Keratinocyte (primary cell): ENCODE measurements around the gene AK2. TPM values are rescaled to one million over a fixed set of nuclear protein-coding genes. Genes with fewer than 3 reads are reported as not detected.

Experiments
- DNase-seq: peaks from one replicate; pipeline ENCODE4 v3.0.0-alpha.2; 2011; ENCODE audit warnings: low read depth, missing footprints, low spot score
- FAIRE-seq: peaks from 2 replicates; lab custom pipeline; 2011; peaks lifted over from hg19 to GRCh38; lab: Jason Lieb, UNC
- H2AFZ ChIP-seq: 2 replicates; pipeline ENCODE4 v1.6.0; 2012; ENCODE audit warnings: low read length, control low read depth, inconsistent platforms; ENCODE audit not compliant: control insufficient read depth
- H3K27ac ChIP-seq: 2 replicates; pipeline ENCODE4 v1.5.1; 2011; ENCODE audit warnings: low read length; ENCODE audit not compliant: control insufficient read depth, insufficient read depth
- H3K27me3 ChIP-seq: 3 replicates; pipeline ENCODE4 v1.6.0; 2011; ENCODE audit warnings: low read length; ENCODE audit not compliant: control insufficient read depth, insufficient read depth; ENCODE audit errors: extremely low read depth
- H3K36me3 ChIP-seq, 2 experiments: 2 replicates in 1 of 2; 3 replicates in 1 of 2; pipeline ENCODE4 v1.5.1; 2011; ENCODE audit warnings: low read length in 2 of 2, mild to moderate bottlenecking in 1 of 2; ENCODE audit not compliant: control insufficient read depth in 2 of 2, insufficient read depth in 2 of 2; ENCODE audit errors: extremely low read depth in 1 of 2
- H3K4me1 ChIP-seq: 3 replicates; pipeline ENCODE4 v1.5.1; 2011; ENCODE audit warnings: low read length; ENCODE audit not compliant: control insufficient read depth, insufficient read depth; ENCODE audit errors: extremely low read depth
- H3K4me2 ChIP-seq: 3 replicates; pipeline ENCODE4 v1.6.0; 2011; ENCODE audit warnings: low read depth, low read length; ENCODE audit not compliant: control insufficient read depth, insufficient read depth; ENCODE audit errors: extremely low read depth
- H3K4me3 ChIP-seq, 3 experiments: fragments of 200-600 bp in 1 of 3; sonication (generic) in 1 of 3; 2 replicates in 2 of 3; 3 replicates in 1 of 3; pipeline ENCODE4 v1.5.1; 2011 to 2016; ENCODE audit warnings: low read length in 3 of 3, mild to moderate bottlenecking in 3 of 3, control low read depth in 2 of 3, inconsistent platforms in 1 of 3, low read depth in 1 of 3, mixed read lengths in 1 of 3, mixed run types in 1 of 3, moderate library complexity in 1 of 3; ENCODE audit not compliant: control insufficient read depth in 2 of 3, insufficient read depth in 2 of 3; ENCODE audit errors: extremely low read depth in 1 of 3
- H3K79me2 ChIP-seq: 2 replicates; pipeline ENCODE4 v1.6.0; 2012; ENCODE audit warnings: low read length; ENCODE audit not compliant: control insufficient read depth, insufficient read depth
- H3K9ac ChIP-seq: 3 replicates; pipeline ENCODE4 v1.6.0; 2011; ENCODE audit warnings: low read length; ENCODE audit not compliant: control insufficient read depth, insufficient read depth; ENCODE audit errors: extremely low read depth
- H3K9me1 ChIP-seq: 3 replicates; pipeline ENCODE4 v1.6.0; 2011; ENCODE audit warnings: low read length; ENCODE audit not compliant: control insufficient read depth, insufficient read depth; ENCODE audit errors: extremely low read depth
- H3K9me3 ChIP-seq: 2 replicates; pipeline ENCODE4 v1.5.1; 2012; ENCODE audit warnings: low read depth, low read length; ENCODE audit not compliant: control insufficient read depth
- H4K20me1 ChIP-seq: 3 replicates; pipeline ENCODE4 v1.6.0; 2011; ENCODE audit warnings: low read length; ENCODE audit not compliant: control insufficient read depth, insufficient read depth; ENCODE audit errors: extremely low read depth
- EZH2 ChIP-seq: IDR thresholded peaks from one replicate; pipeline ENCODE4 v1.6.1; 2012; ENCODE audit warnings: inconsistent platforms, mild to moderate bottlenecking, low read length, moderate library complexity
- dilution Hi-C: fragments of 300-500 bp; cut with MboI; formaldehyde crosslinking; loops from one replicate; pipeline ENCODE4 v1.7.0; 2020; ENCODE audit warnings: low sequenced_read_pairs; ENCODE audit not compliant: extremely low pct_ligation_motif_present
- polyA plus RNA-seq, 5 experiments: library from polyadenylated mRNA; depleted of rRNA in 3 of 5; stranded (reverse) in 3 of 5; stranded (forward) in 1 of 5; unstranded in 1 of 5; fragments of >200 nt; gene quantifications; 1 replicate in 1 of 5; 2 replicates in 3 of 5; 3 replicates in 1 of 5; pipeline versions ENCODE4 v1.2.1 to v1.2.3, GENCODE V29; 2011 to 2012; ENCODE audit warnings: missing spikeins in 2 of 5, low read depth in 1 of 5, low replicate concordance in 1 of 5
- TF ChIP-seq, protein P1 (sequence below), 3 experiments: IDR thresholded peaks in 1 of 3; conservative IDR thresholded peaks in 1 of 3; optimal IDR thresholded peaks in 1 of 3; 2 replicates in 2 of 3; 3 replicates in 1 of 3; pipeline versions ENCODE3 to v1.5.1; 2011; ENCODE audit warnings: low read length in 3 of 3, mild to moderate bottlenecking in 3 of 3, moderate library complexity in 2 of 3, control low read depth in 1 of 3, inconsistent platforms in 1 of 3; ENCODE audit not compliant: insufficient read depth in 2 of 3; ENCODE audit errors: extremely low read depth in 1 of 3

Gene AK2
- polyA plus RNA-seq, 1 donor (not counting 4 experiments of a cell fraction or from before 2014, with no cell fraction given) = 258 TPM

DNA sequence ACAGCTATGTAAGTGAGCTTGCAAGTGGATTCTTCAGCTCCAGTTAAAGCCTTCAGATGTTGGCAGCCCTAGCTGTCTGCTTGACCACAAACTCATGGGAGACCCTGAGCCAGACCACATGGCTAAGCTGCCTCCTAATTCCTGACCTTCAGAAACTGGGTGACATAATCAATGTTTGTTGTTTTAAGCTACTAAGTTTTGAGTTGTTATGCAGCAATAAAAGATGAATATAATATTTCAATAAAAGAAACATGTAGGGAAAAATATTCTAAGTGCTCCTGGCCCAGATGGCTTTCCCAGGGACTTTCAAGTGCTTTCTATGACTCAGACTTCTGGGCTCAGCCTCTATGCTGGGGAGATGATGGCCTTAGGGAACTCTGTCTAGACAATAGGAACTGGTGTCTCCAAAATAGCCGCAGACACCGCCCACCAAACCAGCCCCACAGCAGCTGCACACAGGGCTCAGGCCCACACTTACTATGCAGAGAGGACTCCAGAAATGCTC, 23.9 kb upstream of the AK2 start:
- no peaks in the 10 kb centered on the region for H3K9me1 ChIP-seq
- no peaks in the 10 kb centered on the region for H3K79me2 ChIP-seq
- TF ChIP-seq, protein P1, sequence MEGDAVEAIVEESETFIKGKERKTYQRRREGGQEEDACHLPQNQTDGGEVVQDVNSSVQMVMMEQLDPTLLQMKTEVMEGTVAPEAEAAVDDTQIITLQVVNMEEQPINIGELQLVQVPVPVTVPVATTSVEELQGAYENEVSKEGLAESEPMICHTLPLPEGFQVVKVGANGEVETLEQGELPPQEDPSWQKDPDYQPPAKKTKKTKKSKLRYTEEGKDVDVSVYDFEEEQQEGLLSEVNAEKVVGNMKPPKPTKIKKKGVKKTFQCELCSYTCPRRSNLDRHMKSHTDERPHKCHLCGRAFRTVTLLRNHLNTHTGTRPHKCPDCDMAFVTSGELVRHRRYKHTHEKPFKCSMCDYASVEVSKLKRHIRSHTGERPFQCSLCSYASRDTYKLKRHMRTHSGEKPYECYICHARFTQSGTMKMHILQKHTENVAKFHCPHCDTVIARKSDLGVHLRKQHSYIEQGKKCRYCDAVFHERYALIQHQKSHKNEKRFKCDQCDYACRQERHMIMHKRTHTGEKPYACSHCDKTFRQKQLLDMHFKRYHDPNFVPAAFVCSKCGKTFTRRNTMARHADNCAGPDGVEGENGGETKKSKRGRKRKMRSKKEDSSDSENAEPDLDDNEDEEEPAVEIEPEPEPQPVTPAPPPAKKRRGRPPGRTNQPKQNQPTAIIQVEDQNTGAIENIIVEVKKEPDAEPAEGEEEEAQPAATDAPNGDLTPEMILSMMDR (optimal IDR thresholded peaks at IDR 0.05 in 1 of 3, IDR thresholded peaks at IDR 0.05 in 1 of 3, conservative IDR thresholded peaks at IDR 0.05 in 1 of 3; ENCODE audit: extremely low read depth in 1 of 3, insufficient read depth in 2 of 3, low read length in 3 of 3) = no peak
- no peak for TF ChIP-seq EZH2
- H2AFZ ChIP-seq = no peak overlapping the region
- H3K4me1 ChIP-seq = peaks cover 13% of the 10 kb centered on the region
- dilution Hi-C loops = no loop called here
- no peaks in the 10 kb centered on the region for H3K27me3 ChIP-seq
- H3K36me3 ChIP-seq = no peaks in the 10 kb centered on the region
- no peaks in the 10 kb centered on the region for H4K20me1 ChIP-seq
- no peak overlapping the region for H3K4me3 ChIP-seq
- FAIRE-seq = no peak
- H3K9ac ChIP-seq = no peak overlapping the region
- H3K27ac ChIP-seq = no peak overlapping the region
- peaks cover 5% of the 10 kb centered on the region for H3K9me3 ChIP-seq
- H3K4me2 ChIP-seq = peak overlapping the region; percentile 12
- DNase-seq = peak; percentile 42

DNA sequence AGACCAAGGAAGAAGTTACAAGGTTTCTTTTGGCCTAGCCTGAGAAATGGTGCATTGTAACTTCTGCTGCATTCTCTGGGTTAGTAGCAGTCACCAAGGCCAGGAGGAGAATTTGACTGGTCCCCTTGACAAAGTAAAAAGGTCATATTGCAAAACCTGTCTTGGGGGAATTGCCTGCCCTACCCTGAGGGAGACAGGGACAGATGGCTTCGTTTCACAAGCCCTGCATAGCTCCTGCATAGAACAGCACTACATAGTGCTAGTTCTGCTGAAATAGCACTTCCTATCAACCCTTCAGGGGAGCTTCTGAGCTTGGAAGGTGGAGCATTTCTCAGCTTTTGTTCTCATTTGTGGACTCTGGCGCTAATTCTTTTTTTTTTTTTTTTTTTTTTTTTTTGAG, 20.4 kb upstream of the AK2 start:
- H4K20me1 ChIP-seq = no peaks in the 10 kb centered on the region
- H3K9me3 ChIP-seq = no peaks in the 10 kb centered on the region
- H3K27ac ChIP-seq = no peak overlapping the region
- H3K4me2 ChIP-seq = no peak overlapping the region
- H2AFZ ChIP-seq = no peak overlapping the region
- no peaks in the 10 kb centered on the region for H3K9me1 ChIP-seq
- no peaks in the 10 kb centered on the region for H3K79me2 ChIP-seq
- no peaks in the 10 kb centered on the region for H3K27me3 ChIP-seq
- dilution Hi-C loops = no loop called here
- H3K4me1 ChIP-seq = peaks cover 13% of the 10 kb centered on the region
- no peak for DNase-seq
- no peak overlapping the region for H3K4me3 ChIP-seq
- no peaks in the 10 kb centered on the region for H3K36me3 ChIP-seq
- no peak overlapping the region for H3K9ac ChIP-seq
- no peak for TF ChIP-seq EZH2
- TF ChIP-seq, protein P1 (optimal IDR thresholded peaks at IDR 0.05 in 1 of 3, IDR thresholded peaks at IDR 0.05 in 1 of 3, conservative IDR thresholded peaks at IDR 0.05 in 1 of 3; ENCODE audit: extremely low read depth in 1 of 3, insufficient read depth in 2 of 3, low read length in 3 of 3) = no peak
- FAIRE-seq = no peak
